NT2/D1 (cell line): ENCODE results near the gene STAT2.

ENCODE experiments used
- YY1 ChIP-seq: IDR thresholded peaks from 2 replicates; pipeline ENCODE4 v1.6.1; 2011; ENCODE audit not compliant: insufficient read length, insufficient read depth
- ZNF274 ChIP-seq: IDR thresholded peaks from 2 replicates; pipeline ENCODE4 v1.6.1; 2011; ENCODE audit warnings: mild to moderate bottlenecking, low read depth, low read length

- no peak for TF ChIP-seq ZNF274
- TF ChIP-seq YY1, result no peak
These were observed 17.5 kb upstream of the STAT2 start for GRCh38 chr12:56377310-56377988.
